ENCODE results near the gene SYNCRIP. TPM values are rescaled to one million over a fixed set of nuclear protein-coding genes. Genes with fewer than 3 reads are reported as not detected.

SYNCRIP gene
- total and polyA plus RNA-seq, 7 donors: 34.8 to 122 (median 70.3) TPM

GRCh38 chr6:85672050-85672449 lies 29.4 kb upstream of the SYNCRIP start:
- Histone ChIP-seq H3K36me3 (ENCODE audit: insufficient read depth in 1 of 2, low read depth in 1 of 2) (peaks cover 0 to 17% of the 10 kb centered on the region in 2 donors), H3K27me3 (ENCODE audit: insufficient read depth in 3 of 3, low read length in 2 of 3) (no peaks in the 10 kb centered on the region), H3K27ac (peak overlapping the region; percentile 97), H3K4me1 (peaks cover 28% of the 10 kb centered on the region), H3K9me3 (no peaks in the 10 kb centered on the region), H3K4me3 (no peak overlapping the region)
- TF ChIP-seq CTCF (IDR thresholded peaks at IDR 0.05): no peak
- ATAC-seq: peak in 1 of 4 donors; percentile 39
- intact Hi-C loops (cut with DNase I): loop anchor here in 1 of 2 donors (2.0 kb wide), 1 partner anchor 23 kb away; no protein-coding TSS in a partner anchor
- DNase-seq: no peak

- no peak overlapping the region for H3K27ac ChIP-seq
Measured at GRCh38 chr6:85670573-85670972, 27.9 kb upstream of the SYNCRIP start.

GRCh38 chr6:85669735-85670194 lies 27.1 kb upstream of the SYNCRIP start:
- intact Hi-C loops (cut with DNase I): no loop called here
- no peak for DNase-seq
- WGBS, 3 donors: 21 to 37% (median 23%) methylated on average over 4 of the region's 4 CpGs
- Histone ChIP-seq H3K4me1 (peaks cover 23% of the 10 kb centered on the region), H3K27me3 (ENCODE audit: insufficient read depth in 3 of 3, low read length in 2 of 3) (no peaks in the 10 kb centered on the region), H3K36me3 (ENCODE audit: insufficient read depth in 1 of 2, low read depth in 1 of 2) (peaks cover 0 to 28% of the 10 kb centered on the region in 2 donors), H3K27ac (peak overlapping the region; percentile 2), H3K4me3 (no peak overlapping the region), H3K9me3 (no peaks in the 10 kb centered on the region)
- peak in 3 of 4 donors; percentile 20 to 38 (median 31) for ATAC-seq
- no peak for TF ChIP-seq CTCF (IDR thresholded peaks at IDR 0.05)

More at GRCh38 chr6:85670573-85670972, 27.9 kb upstream of the SYNCRIP start:
- intact Hi-C loops (cut with DNase I): no loop called here
- TF ChIP-seq CTCF (IDR thresholded peaks at IDR 0.05): no peak
- no peaks in the 10 kb centered on the region for H3K9me3 ChIP-seq
- H3K4me1 ChIP-seq: peaks cover 28% of the 10 kb centered on the region
- ATAC-seq (no peak), DNase-seq (no peak)
- H3K4me3 ChIP-seq: no peak overlapping the region
- no peaks in the 10 kb centered on the region for H3K27me3 ChIP-seq (ENCODE audit: insufficient read depth in 3 of 3, low read length in 2 of 3)
- H3K36me3 ChIP-seq (ENCODE audit: insufficient read depth in 1 of 2, low read depth in 1 of 2): peaks cover 0 to 27% of the 10 kb centered on the region in 2 donors
- WGBS, 3 donors: 58 to 66% (median 65%) methylated on average over 3 of the region's 3 CpGs

- intact Hi-C loops (cut with DNase I): no loop called here
- ATAC-seq (no peak), DNase-seq (no peak)
- peaks cover 0 to 36% of the 10 kb centered on the region in 2 donors for H3K36me3 ChIP-seq (ENCODE audit: insufficient read depth in 1 of 2, low read depth in 1 of 2)
- no peaks in the 10 kb centered on the region for H3K27me3 ChIP-seq (ENCODE audit: insufficient read depth in 3 of 3, low read length in 2 of 3)
- no peaks in the 10 kb centered on the region for H3K4me1 ChIP-seq
- no peak overlapping the region for H3K4me3 ChIP-seq
- no peak overlapping the region for H3K27ac ChIP-seq
- H3K9me3 ChIP-seq: no peaks in the 10 kb centered on the region
- TF ChIP-seq CTCF (IDR thresholded peaks at IDR 0.05): no peak
Measured at GRCh38 chr6:85662251-85662650, 19.6 kb upstream of the SYNCRIP start.

GRCh38 chr6:85660181-85660611 lies 17.5 kb upstream of the SYNCRIP start:
- 50 to 69% (median 60%) methylated on average over 6 of the region's 6 CpGs for WGBS, 3 donors
- H3K4me1 ChIP-seq: no peaks in the 10 kb centered on the region
- DNase-seq (peak; percentile 62 to 69), ATAC-seq (peak; percentile 97 to 99 (median 98))
- H3K27me3 ChIP-seq (ENCODE audit: insufficient read depth in 3 of 3, low read length in 2 of 3): no peaks in the 10 kb centered on the region
- peak overlapping the region; percentile 78 for H3K27ac ChIP-seq
- no peak overlapping the region for H3K4me3 ChIP-seq
- peak; percentile 17 for TF ChIP-seq CTCF (IDR thresholded peaks at IDR 0.05)
- peaks cover 0 to 23% of the 10 kb centered on the region in 2 donors for H3K36me3 ChIP-seq (ENCODE audit: insufficient read depth in 1 of 2, low read depth in 1 of 2)
- no peaks in the 10 kb centered on the region for H3K9me3 ChIP-seq
- intact Hi-C loops (cut with DNase I): no loop called here
